Esophagus mucosa (tissue), 1 donor: ENCODE results near the gene C1orf159. TPM values are rescaled to one million over a fixed set of nuclear protein-coding genes. Genes with fewer than 3 reads are reported as not detected.

ENCODE experiments used
- ATAC-seq: fragments of 200-7000 bp; cut with Tn5 transposase; one replicate; pipeline ENCODE4 v1.9.1; 2020
- total RNA-seq: library from RNA; stranded (reverse); gene quantifications from one replicate; pipeline ENCODE4 v1.2.4, GENCODE V29; 2023
- donor health status: DM: yes; HTN: yes; CAD: no.

Gene C1orf159
- total RNA-seq, 1 donor from 2014 or later: 9.4 TPM

GRCh38 chr1:1092149-1092855 lies 23.6 kb downstream of the C1orf159 start:
- ATAC-seq: no peak

- peak; percentile 10 for ATAC-seq
Observed at GRCh38 chr1:1091344-1092148, 24.3 kb downstream of the C1orf159 start.

- no peak for ATAC-seq
Observed at GRCh38 chr1:1090424-1091343, 25.2 kb downstream of the C1orf159 start.

GRCh38 chr1:1089731-1090423 lies 26.0 kb downstream of the C1orf159 start:
- no peak for ATAC-seq

- ATAC-seq: no peak
Observed at GRCh38 chr1:1088801-1089680, 26.8 kb downstream of the C1orf159 start.

GRCh38 chr1:1088029-1088800 lies 27.7 kb downstream of the C1orf159 start:
- ATAC-seq: no peak

GRCh38 chr1:1087351-1088028 lies 28.4 kb downstream of the C1orf159 start:
- ATAC-seq: no peak

GRCh38 chr1:1086911-1087341 lies 29.0 kb downstream of the C1orf159 start:
- no peak for ATAC-seq

GRCh38 chr1:1085911-1086841 lies 29.7 kb downstream of the C1orf159 start:
- ATAC-seq: no peak

GRCh38 chr1:1085171-1085841 lies 30.6 kb downstream of the C1orf159 start:
- ATAC-seq: no peak

- no peak for ATAC-seq
Observed at GRCh38 chr1:1084372-1085170, 31.3 kb downstream of the C1orf159 start.

- no peak for ATAC-seq
Observed at GRCh38 chr1:1083416-1084371, 32.2 kb downstream of the C1orf159 start.

- no peak for ATAC-seq
Observed at GRCh38 chr1:1082776-1083415, 33.0 kb downstream of the C1orf159 start.

- ATAC-seq: no peak
Observed at GRCh38 chr1:1082239-1082775, 33.6 kb downstream of the C1orf159 start.
